Measurements from ENCODE around the gene TMEM54. TPM values are rescaled to one million over a fixed set of nuclear protein-coding genes. Genes with fewer than 3 reads are reported as not detected.
"Not testable (repeated sequence)": the region's sequence is repeated elsewhere in the genome, so short reads cannot be mapped to it uniquely, and the experiment has no call there.

Gene TMEM54
- total RNA-seq, 1 experiment from 2014 or later, result 95.9 TPM

- TF ChIP-seq CTCF (IDR thresholded peaks at IDR 0.05; ENCODE audit: unreplicated experiment), result no peak
- intact Hi-C loops (cut with micrococcal nuclease; ENCODE audit: unreplicated experiment), result no loop called here
- Mint-ChIP-seq H3K36me3 (ENCODE audit: insufficient read depth, unreplicated experiment) (no peaks in the 10 kb centered on the region), H3K27me3 (ENCODE audit: unreplicated experiment) (no peaks in the 10 kb centered on the region), H3K27ac (ENCODE audit: unreplicated experiment) (no peak overlapping the region), H3K9me3 (ENCODE audit: low read depth, unreplicated experiment) (no peaks in the 10 kb centered on the region), H3K4me1 (ENCODE audit: low read depth, unreplicated experiment) (no peaks in the 10 kb centered on the region), H3K4me3 (ENCODE audit: low read depth, unreplicated experiment) (no peak overlapping the region)
- CTCF ChIA-PET, result no interaction called here
- no peak for DNase-seq
- BruUV-seq (replicated peaks), result no TSS peak
Observed at GRCh38 chr1:32910319-32910718, 9.1 kb upstream of the TMEM54 start.

GRCh38 chr1:32907435-32907834 is 6.2 kb upstream of the TMEM54 start:
- CTCF ChIA-PET, result interaction anchor here (0.6 to 1.1 kb wide), 2 partner anchors 10 to 29 kb away, joined by 3 read pairs; no protein-coding TSS in a partner anchor
- no peaks in the 10 kb centered on the region for H3K9me3 Mint-ChIP-seq (ENCODE audit: low read depth, unreplicated experiment)
- intact Hi-C loops (cut with micrococcal nuclease; ENCODE audit: unreplicated experiment), result no loop called here
- DNase-seq, result no peak
- H3K27ac Mint-ChIP-seq (ENCODE audit: unreplicated experiment), result no peak overlapping the region
- peaks cover 2% of the 10 kb centered on the region for H3K36me3 Mint-ChIP-seq (ENCODE audit: insufficient read depth, unreplicated experiment)
- H3K27me3 Mint-ChIP-seq (ENCODE audit: unreplicated experiment), result no peaks in the 10 kb centered on the region
- no TSS peak for BruUV-seq (replicated peaks)
- no peak overlapping the region for H3K4me3 Mint-ChIP-seq (ENCODE audit: low read depth, unreplicated experiment)
- TF ChIP-seq CTCF (IDR thresholded peaks at IDR 0.05; ENCODE audit: unreplicated experiment), result no peak
- peaks cover 11% of the 10 kb centered on the region for H3K4me1 Mint-ChIP-seq (ENCODE audit: low read depth, unreplicated experiment)

- intact Hi-C loops (cut with micrococcal nuclease; ENCODE audit: unreplicated experiment), result no loop called here
Observed at GRCh38 chr1:32906654-32907053, 5.5 kb upstream of the TMEM54 start.

GRCh38 chr1:32905588-32905987 is 4.4 kb upstream of the TMEM54 start:
- peaks cover 18% of the 10 kb centered on the region for H3K36me3 Mint-ChIP-seq (ENCODE audit: insufficient read depth, unreplicated experiment)
- DNase-seq; H3K4me3 Mint-ChIP-seq (ENCODE audit: low read depth, unreplicated experiment); CTCF ChIA-PET; H3K9me3 Mint-ChIP-seq (ENCODE audit: low read depth, unreplicated experiment); H3K27me3 Mint-ChIP-seq (ENCODE audit: unreplicated experiment); BruUV-seq (replicated peaks); intact Hi-C loops (cut with micrococcal nuclease; ENCODE audit: unreplicated experiment); H3K27ac Mint-ChIP-seq (ENCODE audit: unreplicated experiment): not testable (repeated sequence)
- H3K4me1 Mint-ChIP-seq (ENCODE audit: low read depth, unreplicated experiment), result peaks cover 11% of the 10 kb centered on the region

More at GRCh38 chr1:32906654-32907053, 5.5 kb upstream of the TMEM54 start:
- TF ChIP-seq CTCF (IDR thresholded peaks at IDR 0.05; ENCODE audit: unreplicated experiment), result no peak
- no TSS peak for BruUV-seq (replicated peaks)
- Mint-ChIP-seq H3K27me3 (ENCODE audit: unreplicated experiment) (no peaks in the 10 kb centered on the region), H3K4me3 (ENCODE audit: low read depth, unreplicated experiment) (no peak overlapping the region), H3K9me3 (ENCODE audit: low read depth, unreplicated experiment) (no peaks in the 10 kb centered on the region), H3K36me3 (ENCODE audit: insufficient read depth, unreplicated experiment) (peaks cover 7% of the 10 kb centered on the region), H3K4me1 (ENCODE audit: low read depth, unreplicated experiment) (peaks cover 11% of the 10 kb centered on the region), H3K27ac (ENCODE audit: unreplicated experiment) (no peak overlapping the region)
- CTCF ChIA-PET, result interaction anchor here (0.7 kb wide), 2 partner anchors 42 to 220 kb away, joined by 3 to 5 read pairs; no protein-coding TSS in a partner anchor
- DNase-seq, result no peak

GRCh38 chr1:32904797-32905196 is 3.6 kb upstream of the TMEM54 start:
- Mint-ChIP-seq H3K9me3 (ENCODE audit: low read depth, unreplicated experiment) (no peaks in the 10 kb centered on the region), H3K27ac (ENCODE audit: unreplicated experiment) (peak overlapping the region; percentile 58), H3K27me3 (ENCODE audit: unreplicated experiment) (no peaks in the 10 kb centered on the region), H3K4me3 (ENCODE audit: low read depth, unreplicated experiment) (no peak overlapping the region), H3K36me3 (ENCODE audit: insufficient read depth, unreplicated experiment) (peaks cover 22% of the 10 kb centered on the region), H3K4me1 (ENCODE audit: low read depth, unreplicated experiment) (peaks cover 11% of the 10 kb centered on the region)
- no peak for DNase-seq
- intact Hi-C loops (cut with micrococcal nuclease; ENCODE audit: unreplicated experiment), result no loop called here
- no peak for TF ChIP-seq CTCF (IDR thresholded peaks at IDR 0.05; ENCODE audit: unreplicated experiment)
- BruUV-seq (replicated peaks), result no TSS peak
- CTCF ChIA-PET, result interaction anchor here (0.7 to 1.7 kb wide), 3 partner anchors 28 to 68 kb away, joined by 3 read pairs; no protein-coding TSS in a partner anchor
